ENCODE measurements around the gene SVBP.

GRCh38 chr1:42777852-42778251 lies 39.3 kb downstream of the SVBP start:
- TF ChIP-seq EZH2 (IDR thresholded peaks at IDR 0.05; ENCODE audit: borderline replicate concordance, low read depth, low read length, severe bottlenecking) (no peak), CTCF (IDR thresholded peaks at IDR 0.05; ENCODE audit: extremely low read depth in 1 of 2, insufficient read depth in 1 of 2, low read depth in 1 of 2, low read length in 2 of 2) (peak; percentile 59 to 67), POLR2A (IDR thresholded peaks at IDR 0.05; ENCODE audit: low read depth, low read length) (no peak), FOS (IDR thresholded peaks at IDR 0.05; ENCODE audit: borderline replicate concordance, insufficient read depth, low read length) (no peak), POLR2AphosphoS5 (IDR thresholded peaks at IDR 0.05; ENCODE audit: insufficient read depth, low read depth, low read length) (no peak)
